ENCODE data around the gene MAX.

DNA sequence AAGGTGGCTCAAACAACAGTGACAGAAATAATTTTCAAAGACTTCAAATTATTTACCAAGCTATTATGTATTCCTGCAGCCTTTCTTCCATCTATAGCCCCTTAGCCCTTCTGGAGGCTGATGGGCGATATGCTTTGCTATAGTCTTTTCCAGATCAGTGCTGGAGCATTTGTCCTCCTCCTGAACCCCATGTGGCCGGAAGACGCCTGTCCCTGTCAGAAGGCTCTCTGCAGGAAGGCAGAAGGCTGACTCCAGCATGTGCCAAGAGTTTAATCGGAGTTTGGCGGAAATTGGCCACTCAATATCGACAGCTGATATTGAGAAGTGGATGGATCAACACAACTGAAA, 49.3 kb upstream of the MAX start:
- no peak for TF ChIP-seq POLR2AphosphoS5 (IDR thresholded peaks at IDR 0.05; ENCODE audit: low read depth, low read length)
- TF ChIP-seq SIN3A (IDR thresholded peaks at IDR 0.05; ENCODE audit: borderline replicate concordance, insufficient read depth, low read depth, low read length) = no peak
- TF ChIP-seq, protein P1, sequence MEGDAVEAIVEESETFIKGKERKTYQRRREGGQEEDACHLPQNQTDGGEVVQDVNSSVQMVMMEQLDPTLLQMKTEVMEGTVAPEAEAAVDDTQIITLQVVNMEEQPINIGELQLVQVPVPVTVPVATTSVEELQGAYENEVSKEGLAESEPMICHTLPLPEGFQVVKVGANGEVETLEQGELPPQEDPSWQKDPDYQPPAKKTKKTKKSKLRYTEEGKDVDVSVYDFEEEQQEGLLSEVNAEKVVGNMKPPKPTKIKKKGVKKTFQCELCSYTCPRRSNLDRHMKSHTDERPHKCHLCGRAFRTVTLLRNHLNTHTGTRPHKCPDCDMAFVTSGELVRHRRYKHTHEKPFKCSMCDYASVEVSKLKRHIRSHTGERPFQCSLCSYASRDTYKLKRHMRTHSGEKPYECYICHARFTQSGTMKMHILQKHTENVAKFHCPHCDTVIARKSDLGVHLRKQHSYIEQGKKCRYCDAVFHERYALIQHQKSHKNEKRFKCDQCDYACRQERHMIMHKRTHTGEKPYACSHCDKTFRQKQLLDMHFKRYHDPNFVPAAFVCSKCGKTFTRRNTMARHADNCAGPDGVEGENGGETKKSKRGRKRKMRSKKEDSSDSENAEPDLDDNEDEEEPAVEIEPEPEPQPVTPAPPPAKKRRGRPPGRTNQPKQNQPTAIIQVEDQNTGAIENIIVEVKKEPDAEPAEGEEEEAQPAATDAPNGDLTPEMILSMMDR (IDR thresholded peaks at IDR 0.05) = no peak
